HG02678 (cell line): Measurements from ENCODE around the gene TACR2.

Experiments
- ATAC-seq: cut with Tn5 transposase; IDR thresholded peaks from one replicate; pipeline ENCODE4 v1.9.1; 2021; ENCODE audit warnings: mild to moderate bottlenecking, moderate library complexity; ENCODE audit not compliant: unreplicated experiment

Gene TACR2

GRCh38 chr10:69416695-69417094 is at the start of gene TACR2:
TACR2 (minus strand) TSS chr10:69416918; CDS start chr10:69416323, 595 bp downstream.
- no peak for ATAC-seq

GRCh38 chr10:69466158-69466490 is 49.4 kb upstream of the TACR2 start:
- no peak for ATAC-seq

GRCh38 chr10:69465457-69466157 is 48.9 kb upstream of the TACR2 start:
- no peak for ATAC-seq

GRCh38 chr10:69464801-69465401 is 48.2 kb upstream of the TACR2 start:
- ATAC-seq, result no peak

GRCh38 chr10:69464401-69464800 is 47.7 kb upstream of the TACR2 start:
- no peak for ATAC-seq

- no peak for ATAC-seq
These were observed 47.2 kb upstream of the TACR2 start for GRCh38 chr10:69463886-69464285.

GRCh38 chr10:69461243-69462025 is 44.7 kb upstream of the TACR2 start:
- ATAC-seq, result no peak

- no peak for ATAC-seq
These were observed 44.0 kb upstream of the TACR2 start for GRCh38 chr10:69460576-69461242.

- ATAC-seq, result no peak
These were observed 43.3 kb upstream of the TACR2 start for GRCh38 chr10:69459893-69460575.

GRCh38 chr10:69459101-69459790 is 42.5 kb upstream of the TACR2 start:
- no peak for ATAC-seq

GRCh38 chr10:69458430-69459100 is 41.8 kb upstream of the TACR2 start:
- no peak for ATAC-seq

- ATAC-seq, result no peak
These were observed 41.1 kb upstream of the TACR2 start for GRCh38 chr10:69457771-69458237.

GRCh38 chr10:69456880-69457693 is 40.4 kb upstream of the TACR2 start:
- no peak for ATAC-seq

GRCh38 chr10:69455006-69455763 is 38.5 kb upstream of the TACR2 start:
- no peak for ATAC-seq

GRCh38 chr10:69453795-69454194 is 37.1 kb upstream of the TACR2 start:
- no peak for ATAC-seq

GRCh38 chr10:69452676-69453415 is 36.1 kb upstream of the TACR2 start:
- ATAC-seq, result no peak

- no peak for ATAC-seq
These were observed 35.1 kb upstream of the TACR2 start for GRCh38 chr10:69451784-69452251.
